ENCODE measurements around the gene ITSN1. TPM values are rescaled to one million over a fixed set of nuclear protein-coding genes. Genes with fewer than 3 reads are reported as not detected.
A peak's percentile ranks its signal among the peaks of the same experiment; 100 is the strongest.

ITSN1 gene
- total and polyA plus RNA-seq, 2 of the 13 experiments (the other 11 are each of a cell fraction or from before 2014, with no cell fraction given), result 26.1 to 33.8 TPM

GRCh38 chr21:33915368-33916199, 273.3 kb downstream of the ITSN1 start, which contains the start of gene ATP5PO (continued):
- 0 out of 2 replicates have a peak, but pooled peaks have one; percentile 33 for TF ChIP-seq HMGXB3 (CRISPR knock-in tag; IDR thresholded peaks at IDR 0.05; ENCODE audit: borderline replicate concordance)
- no peak for TF ChIP-seq ATF4 (CRISPR knock-in tag; IDR thresholded peaks at IDR 0.05)
- TF ChIP-seq ZNF607 (CRISPR knock-in tag; IDR thresholded peaks at IDR 0.05; ENCODE audit: borderline replicate concordance), result no peak
- TF ChIP-seq KDM1A (CRISPR knock-in tag; IDR thresholded peaks at IDR 0.05), result no peak
- 0 out of 2 replicates have a peak, but pooled peaks have one; percentile 75 for TF ChIP-seq ZNF619 (CRISPR knock-in tag; IDR thresholded peaks at IDR 0.05)
- TF ChIP-seq HDAC1 (CRISPR knock-in tag; IDR thresholded peaks at IDR 0.05), result no peak; the same call in 1 of the 2 replicates
- TF ChIP-seq CBX1 (IDR thresholded peaks at IDR 0.05; ENCODE audit: low read depth), result no peak
- no peak for TF ChIP-seq KDM6A (CRISPR knock-in tag; IDR thresholded peaks at IDR 0.05; ENCODE audit: low read depth)
- 0 out of 2 replicates have a peak, but pooled peaks have one; percentile 29 for TF ChIP-seq MAF1 (CRISPR knock-in tag; IDR thresholded peaks at IDR 0.05; ENCODE audit: borderline replicate concordance)
- no peak for TF ChIP-seq ZNF646 (CRISPR knock-in tag; IDR thresholded peaks at IDR 0.05)
- no peak for TF ChIP-seq PRDM15 (CRISPR knock-in tag; IDR thresholded peaks at IDR 0.05)
- TF ChIP-seq ARNTL (CRISPR knock-in tag; IDR thresholded peaks at IDR 0.05), result no peak; the same call in 1 of the 2 replicates
